Mesendoderm (in vitro differentiated cells): ENCODE measurements around the gene SH2D3A.
A peak's percentile ranks its signal among the peaks of the same experiment; 100 is the strongest.
"Not testable (repeated sequence)": the region's sequence is repeated elsewhere in the genome, so short reads cannot be mapped to it uniquely, and the experiment has no call there.

Source experiments
- DNase-seq: peaks from one replicate; pipeline ENCODE4 v3.0.0; 2013
- H2AK5ac ChIP-seq: 2 replicates; pipeline ENCODE4 v1.6.1; 2013; ENCODE audit warnings: low read length, inconsistent platforms
- H2BK120ac ChIP-seq: 2 replicates; pipeline ENCODE4 v1.6.1; 2013; ENCODE audit warnings: low read depth, mild to moderate bottlenecking, low read length, moderate library complexity, mixed read lengths
- H2BK15ac ChIP-seq: replicated peaks from 2 replicates; pipeline ENCODE4 v1.6.1; 2013; ENCODE audit warnings: low read depth, mild to moderate bottlenecking, moderate library complexity
- H2BK5ac ChIP-seq: 2 replicates; pipeline ENCODE4 v1.6.1; 2013; ENCODE audit warnings: low read length, inconsistent platforms
- H3K18ac ChIP-seq: 2 replicates; pipeline ENCODE4 v1.6.1; 2013; ENCODE audit warnings: mild to moderate bottlenecking, low read length, mixed read lengths
- H3K23ac ChIP-seq: one replicate; pipeline ENCODE4 v1.6.1; 2013; ENCODE audit warnings: low read length
- H3K27ac ChIP-seq: 2 replicates; pipeline ENCODE4 v1.5.1; 2013; ENCODE audit warnings: low read depth, mild to moderate bottlenecking, inconsistent platforms, low read length, moderate library complexity
- H3K27me3 ChIP-seq: 2 replicates; pipeline ENCODE4 v1.6.1; 2013; ENCODE audit warnings: low read length, control low read depth, mild to moderate bottlenecking, inconsistent platforms; ENCODE audit not compliant: insufficient read depth, poor library complexity
- H3K36me3 ChIP-seq: 2 replicates; pipeline ENCODE4 v1.6.1; 2013; ENCODE audit warnings: low read length, inconsistent platforms; ENCODE audit not compliant: control insufficient read depth, insufficient read depth
- H3K4ac ChIP-seq: one replicate; pipeline ENCODE4 v1.6.1; 2013; ENCODE audit warnings: low read depth, mild to moderate bottlenecking, low read length, moderate library complexity
- H3K4me1 ChIP-seq: 2 replicates; pipeline ENCODE4 v1.6.1; 2013; ENCODE audit warnings: low read depth, low read length, inconsistent platforms; ENCODE audit not compliant: control insufficient read depth
- H3K4me2 ChIP-seq: 2 replicates; pipeline ENCODE4 v1.6.1; 2013; ENCODE audit warnings: low read length
- H3K4me3 ChIP-seq: 2 replicates; pipeline ENCODE4 v1.5.1; 2013; ENCODE audit warnings: mild to moderate bottlenecking, low read length
- H3K56ac ChIP-seq: one replicate; pipeline ENCODE4 v1.6.1; 2013; ENCODE audit warnings: low read length
- H3K79me1 ChIP-seq: 2 replicates; pipeline ENCODE4 v1.6.1; 2013; ENCODE audit warnings: low read length, inconsistent platforms
- H3K79me2 ChIP-seq: 2 replicates; pipeline ENCODE4 v1.6.1; 2013; ENCODE audit warnings: mild to moderate bottlenecking, low read length; ENCODE audit not compliant: control insufficient read depth, insufficient read depth
- H3K9ac ChIP-seq: 2 replicates; pipeline ENCODE4 v1.6.1; 2013; ENCODE audit warnings: low read length, inconsistent platforms
- H4K5ac ChIP-seq: one replicate; pipeline ENCODE4 v1.6.1; 2013; ENCODE audit warnings: low read length
- H4K8ac ChIP-seq: one replicate; pipeline ENCODE4 v1.6.1; 2013; ENCODE audit warnings: low read depth, mild to moderate bottlenecking, control low read depth, low read length, moderate library complexity
- WGBS: extraction: QIAGEN DNeasy Blood & Tissue Kit; methylation state at CpG from one replicate; pipeline ENCODE4 v1.1.7; 2013; ENCODE audit warnings: low lambda C conversion rate, missing lambda C conversion rate; ENCODE audit not compliant: insufficient coverage; ENCODE audit errors: extremely low coverage; 5-methylcytosine and 5-hydroxymethylcytosine counted together

The SH2D3A gene

DNA sequence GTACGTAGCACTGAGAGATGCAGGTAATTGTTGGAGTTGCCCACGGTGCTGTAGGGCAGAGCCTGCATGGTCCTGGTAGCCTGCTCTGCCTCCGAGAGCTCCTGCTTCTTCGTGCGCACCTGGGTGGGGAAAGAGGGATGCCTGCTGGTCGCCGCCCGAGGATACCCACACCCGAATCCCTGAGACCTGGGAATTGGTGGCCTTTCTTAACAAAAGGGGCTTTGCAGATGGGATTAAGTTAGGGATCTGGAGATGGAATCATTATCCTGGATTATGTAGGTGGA, 56.2 kb downstream of the SH2D3A start:
- no peaks in the 10 kb centered on the region for H3K36me3 ChIP-seq
- WGBS: no CpG with 5 or more reads among the region's 9 CpGs
- no peak overlapping the region for H2BK120ac ChIP-seq
- no peak overlapping the region for H3K4ac ChIP-seq
- no peak overlapping the region for H3K9ac ChIP-seq
- no peak overlapping the region for H3K18ac ChIP-seq
- H2BK15ac ChIP-seq: no peak overlapping the region
- H3K23ac ChIP-seq: no peak overlapping the region
- no peak overlapping the region for H3K4me3 ChIP-seq
- no peak overlapping the region for H2AK5ac ChIP-seq
- H3K27me3 ChIP-seq: no peaks in the 10 kb centered on the region
- H3K4me1 ChIP-seq: no peaks in the 10 kb centered on the region
- no peak for DNase-seq
- no peaks in the 10 kb centered on the region for H3K79me2 ChIP-seq
- peak overlapping the region; percentile 85 for H3K4me2 ChIP-seq
- no peak overlapping the region for H2BK5ac ChIP-seq
- no peak overlapping the region for H4K5ac ChIP-seq
- no peak overlapping the region for H4K8ac ChIP-seq
- H3K79me1 ChIP-seq: no peaks in the 10 kb centered on the region
- H3K27ac ChIP-seq: no peak overlapping the region
- H3K56ac ChIP-seq: peak overlapping the region; percentile 9

DNA sequence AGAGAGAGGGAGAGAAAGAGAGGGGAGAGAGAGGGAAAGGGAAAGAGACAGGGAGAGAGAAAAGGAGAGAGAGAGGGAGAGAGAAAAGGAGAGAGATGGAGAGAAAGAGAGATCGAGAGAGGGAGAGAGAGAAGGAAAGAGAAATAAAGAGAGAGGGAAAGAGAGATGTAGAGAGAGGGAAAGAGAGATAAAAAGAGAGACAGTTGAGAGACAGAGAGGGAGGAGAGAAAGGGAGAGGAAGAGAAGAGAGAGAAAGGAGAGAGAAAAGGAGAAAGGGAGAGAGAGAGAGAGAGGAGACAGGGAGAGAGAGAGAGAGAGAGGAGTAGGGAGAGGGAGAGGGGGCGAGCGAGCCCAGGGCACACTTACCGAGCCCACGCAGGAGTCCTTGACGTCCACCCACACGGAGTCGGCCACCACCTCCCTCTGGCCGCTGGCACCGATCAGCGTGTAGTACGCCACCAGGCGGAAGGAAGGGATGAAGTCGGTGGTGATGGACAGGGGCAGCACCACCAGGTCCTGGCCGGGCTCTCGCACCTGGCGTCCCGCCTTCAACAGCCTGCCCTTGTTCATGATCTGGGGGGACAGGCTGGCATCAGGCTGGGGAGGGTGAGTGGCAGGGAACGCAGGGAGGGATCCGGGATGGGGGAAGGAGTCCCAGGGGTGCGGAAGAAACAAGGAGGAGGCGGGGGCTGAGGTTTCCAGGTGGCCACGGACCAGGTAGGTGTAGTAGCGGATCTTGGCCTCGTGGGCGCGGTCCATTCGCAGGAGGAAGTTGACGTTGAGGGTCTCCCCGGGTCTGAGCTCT, 56.8 kb downstream of the SH2D3A start:
- Histone ChIP-seq H2BK5ac (no peak overlapping the region), H3K4me1 (no peaks in the 10 kb centered on the region), H3K4me2 (peak overlapping the region; percentile 85), H4K8ac (no peak overlapping the region), H3K9ac (peak overlapping the region; percentile 50), H4K5ac (no peak overlapping the region), H3K27me3 (no peaks in the 10 kb centered on the region), H3K18ac (no peak overlapping the region), H3K56ac (peak overlapping the region; percentile 81), H3K79me1 (no peaks in the 10 kb centered on the region), H3K23ac (no peak overlapping the region), H3K4me3 (no peak overlapping the region), H2AK5ac (no peak overlapping the region), H2BK15ac (no peak overlapping the region), H3K4ac (no peak overlapping the region), H3K36me3 (no peaks in the 10 kb centered on the region), H3K79me2 (no peaks in the 10 kb centered on the region), H3K27ac (no peak overlapping the region), H2BK120ac (no peak overlapping the region)
- 93% methylated on average over 1 of the region's 30 CpGs for WGBS
- DNase-seq: peak; percentile 57

DNA sequence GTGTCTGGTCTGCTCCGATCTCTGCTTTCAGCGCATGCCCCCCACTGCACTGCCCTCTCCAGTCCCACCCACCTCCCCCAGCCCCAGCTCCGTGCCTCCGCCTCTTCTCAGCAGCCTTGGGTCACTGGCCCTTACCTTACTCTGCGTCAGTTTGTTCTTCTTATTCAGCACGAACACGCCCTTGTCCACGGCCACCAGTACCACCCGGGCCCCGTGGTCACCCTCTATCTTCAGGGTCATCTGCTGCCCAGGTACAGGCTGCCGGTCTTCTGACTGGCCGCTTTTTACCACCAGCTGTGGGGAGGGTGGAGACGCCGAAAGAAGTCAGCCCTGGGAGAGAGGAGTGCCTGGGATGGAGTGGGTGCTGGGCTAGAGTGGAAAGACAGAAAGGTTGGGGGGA, 57.7 kb downstream of the SH2D3A start:
- no peak overlapping the region for H3K23ac ChIP-seq
- no peak overlapping the region for H2AK5ac ChIP-seq
- no peaks in the 10 kb centered on the region for H3K79me1 ChIP-seq
- no peak overlapping the region for H3K18ac ChIP-seq
- no CpG with 5 or more reads among the region's 14 CpGs for WGBS
- no peak overlapping the region for H3K9ac ChIP-seq
- no peak overlapping the region for H4K5ac ChIP-seq
- no peak overlapping the region for H2BK120ac ChIP-seq
- DNase-seq: no peak
- no peaks in the 10 kb centered on the region for H3K79me2 ChIP-seq
- H3K4ac ChIP-seq: no peak overlapping the region
- peak overlapping the region; percentile 29 for H3K4me2 ChIP-seq
- H4K8ac ChIP-seq: no peak overlapping the region
- H3K36me3 ChIP-seq: no peaks in the 10 kb centered on the region
- H3K56ac ChIP-seq: peak overlapping the region; percentile 18
- no peaks in the 10 kb centered on the region for H3K4me1 ChIP-seq
- H3K27ac ChIP-seq: no peak overlapping the region
- no peak overlapping the region for H2BK15ac ChIP-seq
- no peak overlapping the region for H3K4me3 ChIP-seq
- no peak overlapping the region for H2BK5ac ChIP-seq
- H3K27me3 ChIP-seq: no peaks in the 10 kb centered on the region

DNA sequence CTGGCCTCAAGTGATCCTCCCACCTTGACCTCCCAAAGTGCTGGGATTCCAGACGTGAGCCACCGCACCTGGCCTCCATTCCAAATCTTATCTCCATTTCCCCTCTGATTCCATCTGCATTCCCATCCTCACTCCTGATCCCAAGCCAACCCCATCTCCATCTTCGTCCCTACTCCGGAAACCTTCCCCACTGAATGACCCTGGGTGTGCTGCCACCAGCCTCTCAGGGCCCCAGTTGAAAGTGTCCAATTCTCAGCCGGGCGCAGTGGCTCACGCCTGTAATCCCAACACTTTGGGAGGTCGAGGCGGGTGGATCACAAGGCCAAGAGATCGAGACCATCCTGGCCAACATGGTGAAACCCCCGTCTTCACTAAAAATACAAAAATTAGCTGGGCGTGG, 58.3 kb downstream of the SH2D3A start:
- not testable (repeated sequence) for DNase-seq, H3K4me1 ChIP-seq, H3K4me2 ChIP-seq, H2AK5ac ChIP-seq, H4K5ac ChIP-seq, H3K18ac ChIP-seq, H3K23ac ChIP-seq, H3K36me3 ChIP-seq, H3K4me3 ChIP-seq, H3K9ac ChIP-seq, H3K56ac ChIP-seq, H3K79me1 ChIP-seq, H3K27me3 ChIP-seq, H3K79me2 ChIP-seq, H3K4ac ChIP-seq, H3K27ac ChIP-seq, H2BK5ac ChIP-seq, H2BK15ac ChIP-seq, H2BK120ac ChIP-seq, H4K8ac ChIP-seq
- WGBS: no CpG with 5 or more reads among the region's 12 CpGs

DNA sequence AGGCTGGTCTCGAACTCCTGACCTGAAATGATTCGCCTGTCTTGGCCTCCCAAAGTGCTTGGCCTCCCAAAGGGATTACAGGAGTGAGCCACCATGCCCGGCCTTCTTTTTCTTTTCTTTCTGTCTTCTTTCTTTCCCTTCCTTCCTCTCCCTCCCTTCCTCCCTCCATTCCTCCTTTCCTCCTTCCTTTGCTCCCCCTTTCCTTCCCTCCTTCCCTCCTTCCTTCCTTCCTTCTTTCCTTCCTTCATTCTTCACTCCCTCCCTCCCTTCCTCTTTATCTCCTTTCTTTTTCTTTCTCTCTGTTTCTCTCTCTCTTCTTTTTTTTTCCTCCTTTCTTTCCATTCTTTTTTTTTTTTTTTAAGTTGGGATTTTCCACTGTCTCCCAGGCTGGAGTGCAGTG, 58.9 kb downstream of the SH2D3A start:
- H3K4me3 ChIP-seq: no peak overlapping the region
- H2BK5ac ChIP-seq: no peak overlapping the region
- H3K27ac ChIP-seq: no peak overlapping the region
- no peaks in the 10 kb centered on the region for H3K36me3 ChIP-seq
- no peak overlapping the region for H3K18ac ChIP-seq
- no peak overlapping the region for H4K5ac ChIP-seq
- WGBS: no CpG with 5 or more reads among the region's 3 CpGs
- no peak overlapping the region for H4K8ac ChIP-seq
- H3K4ac ChIP-seq: no peak overlapping the region
- H2BK15ac ChIP-seq: no peak overlapping the region
- H3K4me2 ChIP-seq: no peak overlapping the region
- H2BK120ac ChIP-seq: no peak overlapping the region
- DNase-seq: no peak
- H3K79me2 ChIP-seq: no peaks in the 10 kb centered on the region
- H3K4me1 ChIP-seq: no peaks in the 10 kb centered on the region
- H3K27me3 ChIP-seq: no peaks in the 10 kb centered on the region
- H3K9ac ChIP-seq: no peak overlapping the region
- H2AK5ac ChIP-seq: no peak overlapping the region
- no peak overlapping the region for H3K23ac ChIP-seq
- no peak overlapping the region for H3K56ac ChIP-seq
- no peaks in the 10 kb centered on the region for H3K79me1 ChIP-seq

DNA sequence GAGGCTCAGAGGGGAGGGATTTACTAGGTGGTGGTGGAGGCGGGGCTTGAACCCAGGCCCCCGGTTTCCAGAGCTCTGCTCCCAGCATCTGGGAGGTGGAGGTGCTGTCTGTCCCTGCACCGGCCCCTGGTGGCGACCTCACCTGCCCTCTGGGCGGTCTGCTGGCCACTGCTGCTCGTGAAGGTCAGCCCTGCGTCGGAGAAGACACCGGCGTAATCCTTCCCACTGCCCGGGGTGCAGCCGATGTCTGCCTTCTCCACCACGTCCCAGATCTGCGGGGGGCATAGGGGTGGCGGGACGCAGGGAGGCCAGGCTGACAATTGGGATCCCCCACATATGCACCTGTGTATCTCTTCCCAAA, 59.6 kb downstream of the SH2D3A start:
- Histone ChIP-seq H3K79me1 (no peaks in the 10 kb centered on the region), H3K56ac (no peak overlapping the region), H2AK5ac (no peak overlapping the region), H2BK120ac (no peak overlapping the region), H3K27me3 (no peaks in the 10 kb centered on the region), H3K79me2 (no peaks in the 10 kb centered on the region), H4K8ac (no peak overlapping the region), H3K27ac (no peak overlapping the region), H3K4me3 (no peak overlapping the region), H3K4ac (no peak overlapping the region), H2BK15ac (no peak overlapping the region), H2BK5ac (no peak overlapping the region), H3K36me3 (no peaks in the 10 kb centered on the region), H3K18ac (no peak overlapping the region), H4K5ac (no peak overlapping the region), H3K9ac (no peak overlapping the region), H3K4me2 (no peak overlapping the region), H3K4me1 (no peaks in the 10 kb centered on the region), H3K23ac (no peak overlapping the region)
- WGBS: no CpG with 5 or more reads among the region's 16 CpGs
- no peak for DNase-seq
